Stomach (tissue), 4 donors: ENCODE data around the gene KCTD13.

ENCODE experiments used
- CTCF ChIP-seq, 7 experiments: fragments of 450-650 bp in 4 of 7; fragments of 200-600 bp in 3 of 7; sonication (generic) in 3 of 7; IDR thresholded peaks; one replicate each; pipeline ENCODE4 v1.5.1; 2016 to 2019; ENCODE audit warnings: antibody characterized with exemption in 7 of 7, control low read depth in 2 of 7, mild to moderate bottlenecking in 1 of 7
- POLR2A ChIP-seq, 4 donors: fragments of 450-650 bp; IDR thresholded peaks; one replicate each; pipeline ENCODE4 v1.6.1; 2016; ENCODE audit warnings: antibody characterized with exemption in 4 of 4, control low read depth in 2 of 4, mild to moderate bottlenecking in 1 of 4, moderate library complexity in 1 of 4

GRCh38 chr16:29961127-29961478, 35.1 kb upstream of the KCTD13 start:
- TF ChIP-seq CTCF (IDR thresholded peaks at IDR 0.05) (no peak), POLR2A (IDR thresholded peaks at IDR 0.05) (no peak)
